H7 (cell line): Measurements from ENCODE around the gene SRM. TPM values are rescaled to one million over a fixed set of nuclear protein-coding genes. Genes with fewer than 3 reads are reported as not detected.
"Not testable (repeated sequence)": the region's sequence is repeated elsewhere in the genome, so short reads cannot be mapped to it uniquely, and the experiment has no call there.

Experiments used
- DNase-seq: peaks from one replicate; pipeline ENCODE4 v3.0.0; 2012
- H3K27me3 ChIP-seq: 2 replicates; pipeline ENCODE4 v1.6.0; 2011; ENCODE audit warnings: mild to moderate bottlenecking, low read length; ENCODE audit not compliant: control insufficient read depth, insufficient read depth
- H3K36me3 ChIP-seq: replicated peaks from 2 replicates; pipeline ENCODE4 v1.5.1; 2011; ENCODE audit warnings: low read length; ENCODE audit not compliant: control insufficient read depth, insufficient read depth
- H3K4me3 ChIP-seq: 2 replicates; pipeline ENCODE4 v1.5.1; 2011; ENCODE audit warnings: low read depth, mild to moderate bottlenecking, control low read depth, low read length, moderate library complexity; ENCODE audit not compliant: insufficient read depth
- total RNA-seq: library from RNA; depleted of rRNA; stranded (reverse); fragments of >200 nt; shearing (Covaris generic); gene quantifications from 2 replicates; pipeline ENCODE4 v1.2.3, GENCODE V29; 2014; rRNA removed

Gene SRM
- total RNA-seq, 1 experiment from 2014 or later = 110 TPM

DNA sequence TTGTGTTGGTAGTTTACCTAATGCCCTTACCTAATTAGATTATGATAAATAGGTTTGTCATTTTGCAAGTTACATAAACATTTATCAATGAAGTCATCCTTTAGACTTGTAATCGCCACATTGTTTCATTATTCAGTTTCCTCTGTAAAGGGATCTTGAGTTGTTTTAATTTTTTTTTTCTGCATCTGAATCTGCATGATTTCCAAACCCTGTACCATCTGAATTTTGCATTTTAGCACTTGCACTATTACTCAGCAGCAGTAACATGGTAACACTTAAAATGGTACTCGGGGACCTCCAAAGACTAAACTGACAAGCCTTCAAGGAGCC is 35.0 kb downstream of the SRM start:
- no peak for DNase-seq
- Histone ChIP-seq H3K36me3 (peaks cover 26% of the 10 kb centered on the region), H3K27me3 (no peaks in the 10 kb centered on the region), H3K4me3 (no peak overlapping the region)

DNA sequence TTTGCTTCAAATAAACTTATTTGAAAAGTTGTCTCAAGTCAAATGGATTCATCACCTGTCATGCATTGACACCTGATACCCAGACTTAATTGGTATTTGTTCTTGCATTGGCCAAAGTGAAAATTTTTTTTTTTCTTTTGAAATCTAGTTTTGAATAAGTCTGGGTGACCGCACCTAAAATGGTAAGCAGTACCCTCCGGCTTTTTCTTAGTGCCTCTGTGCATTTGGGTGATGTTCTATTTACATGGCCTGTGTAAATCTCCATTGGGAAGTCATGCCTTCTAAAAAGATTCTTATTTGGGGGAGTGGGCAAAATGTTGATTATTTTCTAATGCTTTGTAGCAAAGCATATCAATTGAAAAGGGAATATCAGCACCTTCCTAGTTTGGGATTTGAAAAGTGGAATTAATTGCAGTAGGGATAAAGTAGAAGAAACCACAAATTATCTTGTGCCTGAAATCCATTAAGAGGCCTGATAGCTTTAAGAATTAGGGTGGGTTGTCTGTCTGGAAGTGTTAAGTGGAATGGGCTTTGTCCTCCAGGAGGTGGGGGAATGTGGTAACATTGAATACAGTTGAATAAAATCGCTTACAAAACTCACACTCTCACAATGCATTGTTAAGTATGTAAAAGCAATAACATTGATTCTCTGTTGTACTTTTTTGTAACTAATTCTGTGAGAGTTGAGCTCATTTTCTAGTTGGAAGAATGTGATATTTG is 35.5 kb downstream of the SRM start:
- no peak for DNase-seq
- Histone ChIP-seq H3K4me3 (no peak overlapping the region), H3K27me3 (no peaks in the 10 kb centered on the region), H3K36me3 (peaks cover 27% of the 10 kb centered on the region)

DNA sequence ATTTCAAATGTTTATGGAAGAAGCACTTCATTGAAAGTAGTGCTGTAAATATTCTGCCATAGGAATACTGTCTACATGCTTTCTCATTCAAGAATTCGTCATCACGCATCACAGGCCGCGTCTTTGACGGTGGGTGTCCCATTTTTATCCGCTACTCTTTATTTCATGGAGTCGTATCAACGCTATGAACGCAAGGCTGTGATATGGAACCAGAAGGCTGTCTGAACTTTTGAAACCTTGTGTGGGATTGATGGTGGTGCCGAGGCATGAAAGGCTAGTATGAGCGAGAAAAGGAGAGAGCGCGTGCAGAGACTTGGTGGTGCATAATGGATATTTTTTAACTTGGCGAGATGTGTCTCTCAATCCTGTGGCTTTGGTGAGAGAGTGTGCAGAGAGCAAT is 36.6 kb downstream of the SRM start:
- DNase-seq = no peak
- Histone ChIP-seq H3K27me3 (no peaks in the 10 kb centered on the region), H3K36me3 (peaks cover 37% of the 10 kb centered on the region), H3K4me3 (no peak overlapping the region)

DNA sequence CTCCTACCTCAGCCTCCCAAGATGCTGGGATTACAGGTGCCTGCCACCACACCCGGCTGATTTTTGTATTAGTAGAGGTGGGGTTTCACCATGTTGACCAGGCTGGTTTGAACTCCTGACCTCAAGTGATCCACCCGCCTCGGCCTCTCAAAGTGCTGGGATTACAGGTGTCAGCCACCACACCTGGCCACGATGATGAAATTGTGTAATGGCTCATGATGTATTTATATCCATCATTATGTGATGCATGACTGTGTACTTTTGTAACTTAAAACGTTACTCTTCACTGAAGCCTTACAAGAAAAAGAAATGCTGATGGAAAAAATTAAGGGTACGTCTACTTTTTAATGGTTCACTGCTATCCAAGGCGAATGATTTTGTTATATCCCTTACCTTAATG is 39.8 kb downstream of the SRM start:
- Histone ChIP-seq H3K36me3 (peaks cover 41% of the 10 kb centered on the region), H3K4me3 (no peak overlapping the region), H3K27me3 (no peaks in the 10 kb centered on the region)
- DNase-seq = no peak

DNA sequence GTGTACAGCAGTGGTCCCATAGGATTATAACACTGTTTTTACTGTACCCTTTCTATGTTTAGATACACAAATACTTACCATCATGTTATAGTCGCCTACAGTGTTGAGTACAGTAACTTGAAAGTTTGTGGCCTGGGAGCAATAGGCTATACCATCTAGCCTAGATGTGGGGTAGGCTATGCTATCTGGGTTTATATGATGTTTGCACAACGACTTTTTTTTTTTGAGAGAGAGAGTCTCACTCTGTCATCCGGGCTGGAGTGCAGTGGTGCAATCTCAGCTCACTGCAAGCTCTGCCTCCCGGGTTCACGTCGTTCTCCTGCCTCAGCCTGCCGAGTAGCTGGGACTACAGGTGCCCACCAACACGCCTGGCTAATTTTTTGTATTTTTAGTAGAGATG is 40.5 kb downstream of the SRM start:
- H3K36me3 ChIP-seq = peaks cover 42% of the 10 kb centered on the region

DNA sequence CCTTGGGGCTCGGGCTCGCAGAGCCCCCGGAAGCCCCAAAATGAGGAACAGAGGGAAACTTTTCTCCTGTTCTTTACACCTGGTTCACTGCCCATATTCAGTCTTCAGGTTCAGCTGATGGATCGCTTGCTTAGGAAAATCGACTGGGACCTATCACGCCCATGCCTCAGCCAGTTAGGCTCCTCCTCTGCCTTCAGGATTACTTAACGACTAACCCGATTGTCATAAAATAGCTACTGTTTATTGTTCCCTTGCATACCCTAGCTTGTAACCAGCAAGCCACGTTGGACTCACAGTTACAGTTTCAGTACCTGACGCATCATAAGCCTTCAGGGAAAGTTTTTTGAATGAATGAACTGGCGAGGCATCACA is 46.7 kb downstream of the SRM start:
- no peak for DNase-seq
- peaks cover 17% of the 10 kb centered on the region for H3K36me3 ChIP-seq
- H3K4me3 ChIP-seq = peak overlapping the region; percentile 100
- no peaks in the 10 kb centered on the region for H3K27me3 ChIP-seq

More for the DNA sequence above, 40.5 kb downstream of the SRM start:
- not testable (repeated sequence) for DNase-seq, H3K4me3 ChIP-seq, H3K27me3 ChIP-seq

DNA sequence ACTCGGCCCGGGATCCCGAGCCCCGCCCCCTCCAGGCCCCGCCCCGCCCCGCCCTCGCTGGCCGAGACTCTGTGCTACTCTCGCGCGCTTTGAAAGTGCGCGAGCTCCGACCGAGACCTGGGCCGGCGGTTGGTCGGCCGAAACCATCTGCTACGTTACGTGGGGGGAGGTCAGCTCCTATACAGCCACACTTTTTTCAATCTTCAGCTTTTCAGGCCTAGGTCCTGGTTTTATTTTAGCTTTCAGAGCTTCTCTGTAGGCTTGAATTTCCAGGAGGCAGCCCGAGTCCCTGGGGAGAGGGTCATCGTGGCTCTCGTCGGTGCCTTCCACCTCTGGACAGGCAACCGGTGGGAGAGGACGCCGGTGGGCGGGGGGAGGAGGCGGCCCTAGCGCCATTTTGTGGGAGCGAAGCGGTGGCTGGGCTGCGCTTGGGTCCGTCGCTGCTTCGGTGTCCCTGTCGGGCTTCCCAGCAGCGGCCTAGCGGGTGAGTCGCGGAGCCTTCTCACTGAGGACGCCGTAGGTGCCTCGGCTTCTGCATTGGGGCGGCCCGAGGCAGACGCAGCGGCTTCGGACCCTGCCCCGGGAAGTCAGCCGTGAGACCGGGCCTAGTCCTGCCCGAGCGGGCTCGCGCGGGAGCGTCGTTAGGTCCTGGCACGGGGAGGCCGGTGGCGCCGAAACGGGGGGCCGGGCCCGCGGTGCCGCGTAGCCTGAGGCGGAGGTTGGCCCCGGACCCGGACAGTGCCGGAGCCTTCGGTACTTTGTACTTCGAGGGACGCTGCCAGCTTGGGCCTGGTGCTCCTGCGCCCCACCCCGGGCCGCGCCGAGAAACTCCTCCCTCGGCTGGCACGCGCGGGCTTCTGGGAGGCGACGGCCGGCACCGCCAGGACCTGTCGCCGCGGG is 47.3 kb downstream of the SRM start, which contains the start of gene TARDBP:
Gene TARDBP (plus strand): TSS at position 395 of the 900 bp plus-strand sequence. CDS start 1,074 bp downstream, outside the sequence.
- Histone ChIP-seq H3K36me3 (peaks cover 17% of the 10 kb centered on the region), H3K27me3 (no peaks in the 10 kb centered on the region), H3K4me3 (peak within 1 kb of the TSS; percentile 100)
- peak; percentile 99 for DNase-seq

Other genes starting within 250 kb of the SRM start
- 91.4 and 96.7 TPM in 2 replicates for gene TARDBP, start 47.4 kb downstream of the SRM start, total RNA-seq
- 0.17 and 0.63 TPM in 2 replicates for gene MASP2, start 12.8 kb downstream of the SRM start, total RNA-seq
- 124 and 141 TPM in 2 replicates for gene EXOSC10, start 39.9 kb upstream of the SRM start, total RNA-seq
- not detected in 2 replicates for gene ANGPTL7, start 129.3 kb upstream of the SRM start, total RNA-seq
- gene MTOR, start 202.5 kb upstream of the SRM start, total RNA-seq = 74.4 and 83.6 TPM in 2 replicates
- gene UBIAD1, start 213.2 kb upstream of the SRM start, total RNA-seq = 26.2 and 27.6 TPM in 2 replicates